Fibroblast of villous mesenchyme (primary cell): ENCODE data around the gene SUMO2. TPM values are rescaled to one million over a fixed set of nuclear protein-coding genes. Genes with fewer than 3 reads are reported as not detected.
A peak's percentile ranks its signal among the peaks of the same experiment; 100 is the strongest.
"Not testable (repeated sequence)": the region's sequence is repeated elsewhere in the genome, so short reads cannot be mapped to it uniquely, and the experiment has no call there.

ENCODE experiments used
- DNase-seq: peaks from one replicate; pipeline ENCODE4 v3.0.0-alpha.2; 2010; ENCODE audit warnings: low read depth
- H3K4me3 ChIP-seq: 2 replicates; pipeline ENCODE4 v1.5.1; 2011; ENCODE audit warnings: low read depth, mild to moderate bottlenecking, low read length
- total RNA-seq: library from RNA; depleted of rRNA; stranded (reverse); fragments of >200 nt; gene quantifications from 2 replicates; pipeline ENCODE4 v1.2.3, GENCODE V29; 2012
- TF ChIP-seq, protein P1 (sequence below): IDR thresholded peaks from 2 replicates; pipeline ENCODE4 v1.5.1; 2012; ENCODE audit warnings: low read depth, mild to moderate bottlenecking, low read length; ENCODE audit not compliant: insufficient read depth

Gene SUMO2
- total RNA-seq, 1 donor: 124 TPM

DNA sequence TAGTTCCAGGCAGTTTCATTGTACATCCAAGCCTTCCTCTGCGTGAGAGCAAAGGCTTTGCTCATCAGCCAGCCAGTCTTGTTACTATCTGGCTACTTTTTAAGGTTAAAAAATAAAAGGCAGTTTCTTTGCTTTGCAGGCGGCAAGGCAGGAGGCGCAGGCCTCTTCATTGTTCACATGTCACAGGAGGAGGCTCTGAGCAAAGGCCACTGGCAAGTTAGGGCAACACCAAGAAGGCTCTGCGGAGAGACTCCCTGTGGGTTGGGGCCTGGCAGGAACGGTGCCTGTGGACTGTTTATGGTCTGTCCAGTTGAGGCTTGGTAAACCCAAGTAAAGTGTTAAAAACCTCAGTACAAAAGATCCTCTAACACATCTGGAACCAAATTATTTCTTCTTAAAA, 47.3 kb downstream of the SUMO2 start:
- TF ChIP-seq, protein P1, sequence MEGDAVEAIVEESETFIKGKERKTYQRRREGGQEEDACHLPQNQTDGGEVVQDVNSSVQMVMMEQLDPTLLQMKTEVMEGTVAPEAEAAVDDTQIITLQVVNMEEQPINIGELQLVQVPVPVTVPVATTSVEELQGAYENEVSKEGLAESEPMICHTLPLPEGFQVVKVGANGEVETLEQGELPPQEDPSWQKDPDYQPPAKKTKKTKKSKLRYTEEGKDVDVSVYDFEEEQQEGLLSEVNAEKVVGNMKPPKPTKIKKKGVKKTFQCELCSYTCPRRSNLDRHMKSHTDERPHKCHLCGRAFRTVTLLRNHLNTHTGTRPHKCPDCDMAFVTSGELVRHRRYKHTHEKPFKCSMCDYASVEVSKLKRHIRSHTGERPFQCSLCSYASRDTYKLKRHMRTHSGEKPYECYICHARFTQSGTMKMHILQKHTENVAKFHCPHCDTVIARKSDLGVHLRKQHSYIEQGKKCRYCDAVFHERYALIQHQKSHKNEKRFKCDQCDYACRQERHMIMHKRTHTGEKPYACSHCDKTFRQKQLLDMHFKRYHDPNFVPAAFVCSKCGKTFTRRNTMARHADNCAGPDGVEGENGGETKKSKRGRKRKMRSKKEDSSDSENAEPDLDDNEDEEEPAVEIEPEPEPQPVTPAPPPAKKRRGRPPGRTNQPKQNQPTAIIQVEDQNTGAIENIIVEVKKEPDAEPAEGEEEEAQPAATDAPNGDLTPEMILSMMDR: no peak
- H3K4me3 ChIP-seq: no peak overlapping the region
- DNase-seq: no peak

DNA sequence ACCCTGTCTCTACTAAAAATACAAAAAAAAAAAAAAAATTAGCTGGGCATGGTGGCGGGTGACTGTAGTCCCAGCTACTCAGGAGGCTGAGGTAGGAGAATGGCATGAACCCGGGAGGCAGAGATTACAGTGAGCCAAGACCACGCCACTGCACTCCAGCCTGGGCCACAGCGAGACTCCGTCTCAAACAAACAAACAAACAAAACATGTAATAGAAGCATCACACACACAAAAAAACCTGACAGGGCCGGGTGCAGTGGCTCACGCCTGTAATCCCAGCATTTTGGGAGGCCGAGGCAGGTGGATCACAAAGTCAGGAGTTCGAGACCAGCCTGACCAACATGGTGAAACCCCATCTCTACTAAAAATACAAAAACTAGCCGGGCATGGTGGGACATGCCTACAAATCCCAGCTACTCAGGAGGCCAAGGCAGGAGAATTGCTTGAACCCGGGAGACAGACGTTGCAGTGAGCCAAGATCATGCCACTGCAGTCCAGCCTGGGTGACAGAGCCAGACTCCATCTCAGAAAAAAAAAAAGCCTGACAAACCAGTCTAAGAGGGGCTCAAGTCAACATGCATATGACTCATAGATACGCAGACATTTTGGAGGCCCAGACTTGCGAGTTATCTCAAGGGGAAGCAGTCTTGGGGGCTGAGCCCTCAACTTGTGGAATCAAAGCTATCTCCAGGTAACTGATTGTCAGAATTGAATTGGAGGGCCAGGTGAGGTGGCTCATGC, 49.0 kb downstream of the SUMO2 start:
- not testable (repeated sequence) for DNase-seq, H3K4me3 ChIP-seq

DNA sequence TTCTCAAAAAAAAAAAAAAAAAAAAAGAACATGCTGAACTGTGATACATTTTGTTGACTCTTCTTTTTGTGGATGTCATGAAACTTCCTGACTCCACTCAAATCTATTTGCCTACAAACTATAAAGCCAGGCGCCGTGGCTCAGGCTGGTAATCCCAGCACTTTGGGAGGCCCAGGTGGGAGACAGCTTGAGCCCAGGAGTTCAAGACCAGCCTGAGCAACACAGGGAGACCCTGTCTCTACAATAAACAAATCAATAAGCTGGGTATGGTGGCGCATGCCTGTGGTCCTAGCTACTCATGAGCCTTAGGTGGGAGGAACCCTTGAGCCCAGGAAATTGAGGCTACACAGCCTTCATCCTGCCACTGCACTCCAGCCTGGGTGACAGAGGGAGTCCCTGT, 49.8 kb downstream of the SUMO2 start:
- H3K4me3 ChIP-seq: no peak overlapping the region
- DNase-seq: no peak
- TF ChIP-seq, protein P1: no peak

DNA sequence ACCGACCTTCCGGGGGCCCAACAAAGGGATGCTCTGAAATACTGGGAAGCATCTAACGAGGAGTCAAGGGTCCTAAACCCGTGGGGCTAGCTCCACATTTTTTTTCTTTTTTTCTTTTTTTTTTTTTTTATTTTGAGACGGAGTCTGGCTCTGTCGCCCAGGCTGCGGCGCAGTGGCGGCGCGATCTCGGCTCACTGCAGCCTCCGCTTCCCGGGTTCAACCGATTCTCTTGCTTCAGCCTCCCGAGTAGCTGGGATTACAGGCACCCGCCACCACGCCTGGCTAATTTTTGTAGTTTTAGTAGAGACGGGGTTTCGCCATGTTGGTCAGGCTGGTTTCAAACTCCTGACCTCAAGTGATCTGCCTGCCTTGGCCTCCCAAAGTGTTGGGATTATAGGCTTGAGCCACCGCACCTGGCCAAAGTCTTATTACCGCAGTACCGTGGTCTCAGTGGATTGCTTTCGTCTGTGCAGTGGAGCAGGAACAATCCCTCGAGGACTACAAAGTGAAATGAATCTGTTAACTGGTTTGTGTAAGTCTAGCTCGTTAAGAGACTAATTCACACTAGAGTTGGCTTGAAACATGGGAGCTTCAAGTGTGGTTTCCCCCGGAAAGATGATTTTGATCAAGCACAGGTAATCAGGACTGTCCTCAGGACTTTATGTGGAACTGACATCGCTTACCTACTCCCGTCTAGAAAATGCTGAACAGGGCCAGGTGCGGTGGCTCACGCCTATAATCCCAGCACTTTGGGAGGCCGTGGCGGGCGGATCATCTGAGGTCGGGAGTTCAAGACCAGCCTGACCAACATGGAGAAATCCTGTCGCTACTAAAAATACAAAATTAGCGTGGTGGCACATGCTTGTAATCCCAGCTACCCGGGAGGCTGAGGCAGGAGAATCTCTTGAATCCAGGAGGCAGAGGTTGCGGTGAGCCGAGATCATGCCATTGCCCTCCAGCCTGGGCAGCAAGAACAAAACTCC, 50.5 kb downstream of the SUMO2 start:
- DNase-seq: not testable (repeated sequence)
- H3K4me3 ChIP-seq: peak overlapping the region; percentile 83

GRCh38 chr17:75131278-75132017, 51.3 kb downstream of the SUMO2 start, which contains the start of gene NT5C:
Gene NT5C, minus strand, starts transcription at chr17:75131742. Its CDS starts 35 bp downstream, at chr17:75131707.
- H3K4me3 ChIP-seq: peak within 1 kb of the TSS; percentile 83
- peak; percentile 80 for DNase-seq
- TF ChIP-seq, protein P1: peak; percentile 68

- TF ChIP-seq, protein P1: peak; percentile 67
- DNase-seq: peak; percentile 66
- peak overlapping the region; percentile 83 for H3K4me3 ChIP-seq
These were observed 52.0 kb downstream of the SUMO2 start for GRCh38 chr17:75130632-75131277.

DNA sequence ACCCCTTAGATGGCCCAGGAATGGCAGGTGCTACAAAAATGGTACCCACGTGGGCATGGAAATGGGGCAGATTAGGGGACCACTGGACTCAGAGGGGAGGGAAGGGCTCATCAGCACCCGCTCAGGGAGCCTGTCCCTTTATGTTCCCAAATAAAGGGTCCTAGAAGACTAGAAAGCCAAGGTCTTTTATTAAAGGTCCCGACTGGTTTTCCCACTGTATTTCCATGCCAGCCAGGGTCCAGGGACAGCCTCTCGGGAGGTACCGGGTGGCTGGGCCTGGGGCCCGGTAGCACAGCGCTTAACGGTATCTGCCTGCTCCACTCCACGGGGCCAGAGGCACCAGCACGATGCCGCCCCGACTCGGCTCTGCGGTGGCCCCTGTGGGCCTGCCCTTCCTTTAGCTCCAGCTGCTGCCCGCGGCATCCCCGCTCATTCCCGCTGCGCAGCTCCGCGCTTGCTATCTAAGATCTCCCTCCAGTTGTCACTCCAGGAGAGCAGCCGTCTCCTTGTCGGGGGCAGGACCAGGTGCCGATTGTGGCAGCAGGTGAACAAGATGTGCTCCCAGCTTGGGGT, 52.6 kb downstream of the SUMO2 start:
- TF ChIP-seq, protein P1: no peak
- no peak for DNase-seq
- peak overlapping the region; percentile 83 for H3K4me3 ChIP-seq
